Stimulated activated naive CD8-positive, alpha-beta T cell treated with anti-CD3 and anti-CD28 coated beads, Interleukin-15, Interleukin-2, amounts not matched to agents 100 U/mL and 50 U/mL, for 24 hours (primary cell): ENCODE measurements around the gene IL27RA.
A peak's percentile ranks its signal among the peaks of the same experiment; 100 is the strongest.

Source experiments
- ATAC-seq: fragments of 150-1000 bp; cut with Tn5 transposase; one replicate; pipeline ENCODE4 v1.10.0; 2021
- DNase-seq: peaks from one replicate; pipeline ENCODE4 v3.0.0; 2021

IL27RA gene

DNA sequence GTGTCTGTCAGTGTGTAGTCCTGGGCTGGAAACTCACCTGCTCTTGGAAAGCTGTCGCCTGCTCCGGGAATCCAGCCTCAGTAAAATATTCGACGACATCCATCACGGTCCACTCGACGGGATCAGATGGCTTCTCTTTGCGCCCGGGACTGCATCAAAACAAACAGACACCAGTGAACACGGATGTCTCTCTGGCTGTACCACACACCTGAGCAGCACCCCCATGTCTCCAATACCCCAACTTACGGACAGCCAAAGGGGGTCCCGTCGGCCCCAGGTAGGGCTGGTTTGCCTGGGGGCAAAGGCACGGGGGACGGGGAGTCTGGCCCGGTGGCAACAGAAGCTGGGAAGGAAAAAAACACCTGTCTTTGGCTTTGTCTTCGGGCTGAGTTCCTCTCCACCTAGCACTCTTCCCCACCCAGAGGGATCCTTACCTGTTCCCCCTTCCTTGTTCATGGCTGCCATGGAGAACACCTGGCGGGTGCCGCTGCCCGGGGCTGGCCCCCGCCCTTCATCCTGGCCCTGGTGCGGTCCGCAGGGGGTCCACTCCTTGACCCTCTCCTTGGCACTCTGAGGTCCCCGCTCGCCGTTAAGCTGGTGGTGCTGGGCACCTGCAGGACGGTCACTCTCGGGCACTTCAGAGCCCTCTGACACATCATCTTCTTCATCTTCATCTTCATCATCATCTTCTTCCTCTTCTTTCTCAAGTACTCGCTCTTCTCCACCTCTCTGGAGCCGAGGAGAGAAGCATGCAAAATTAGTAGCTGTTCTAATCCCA, 57.3 kb downstream of the IL27RA start:
- no peak for DNase-seq
- no peak for ATAC-seq

DNA sequence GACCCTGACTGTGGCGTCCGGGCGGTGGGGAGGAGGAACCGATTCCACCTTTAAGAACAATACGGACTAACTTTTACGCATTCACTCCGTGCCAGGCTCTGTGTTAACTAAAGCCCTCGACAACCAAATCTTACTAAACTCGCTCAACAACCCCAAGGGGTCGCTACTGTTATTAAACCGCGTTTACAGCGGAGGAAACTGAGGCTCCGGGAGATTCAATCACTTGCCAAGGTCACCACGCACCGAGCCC, 57.8 kb downstream of the IL27RA start:
- DNase-seq (no peak), ATAC-seq (no peak)

DNA sequence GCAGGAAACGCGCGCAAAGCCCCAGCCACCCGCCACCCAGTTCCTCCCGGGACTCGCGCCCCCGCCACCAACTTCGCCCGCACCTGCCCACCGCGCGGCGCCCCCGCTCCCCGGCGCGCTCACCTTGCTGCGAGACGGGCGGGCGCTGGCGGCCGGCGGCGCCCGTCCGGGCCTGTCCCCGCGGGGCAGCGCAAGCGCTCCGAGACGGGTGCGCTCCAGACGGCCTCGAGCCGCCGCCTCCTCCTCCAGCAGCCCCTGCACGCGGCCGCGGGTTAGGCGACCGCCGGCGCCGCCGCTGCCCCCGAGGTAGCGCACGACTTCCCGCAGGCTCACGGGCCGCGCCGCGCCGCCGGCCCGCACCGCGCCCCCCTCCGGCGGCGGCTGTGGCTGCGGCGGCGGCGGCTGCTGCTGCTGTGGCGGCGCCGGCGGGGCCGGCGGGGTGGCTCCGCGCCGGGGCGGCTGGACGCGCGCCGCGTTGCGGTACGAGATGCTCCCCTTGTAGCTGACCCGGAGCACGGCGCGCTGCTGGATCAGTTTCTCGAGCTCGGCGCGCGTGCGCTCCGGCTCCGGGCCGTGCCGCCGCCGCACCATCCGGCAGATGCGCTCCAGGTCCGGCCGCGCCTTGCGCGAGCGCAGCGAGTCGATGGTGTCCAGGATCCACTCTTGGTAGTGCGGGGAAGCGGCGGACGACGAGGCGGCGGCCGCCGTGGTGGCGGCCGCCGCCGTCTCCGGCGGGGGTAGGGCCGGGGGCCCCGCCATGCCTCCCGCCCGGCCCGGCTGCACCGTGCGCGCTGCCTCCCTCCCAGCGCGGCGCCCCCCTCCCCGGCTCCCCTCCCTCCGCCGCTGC, 58.3 kb downstream of the IL27RA start:
- peak; percentile 68 for DNase-seq
- ATAC-seq: peak; percentile 19

DNA sequence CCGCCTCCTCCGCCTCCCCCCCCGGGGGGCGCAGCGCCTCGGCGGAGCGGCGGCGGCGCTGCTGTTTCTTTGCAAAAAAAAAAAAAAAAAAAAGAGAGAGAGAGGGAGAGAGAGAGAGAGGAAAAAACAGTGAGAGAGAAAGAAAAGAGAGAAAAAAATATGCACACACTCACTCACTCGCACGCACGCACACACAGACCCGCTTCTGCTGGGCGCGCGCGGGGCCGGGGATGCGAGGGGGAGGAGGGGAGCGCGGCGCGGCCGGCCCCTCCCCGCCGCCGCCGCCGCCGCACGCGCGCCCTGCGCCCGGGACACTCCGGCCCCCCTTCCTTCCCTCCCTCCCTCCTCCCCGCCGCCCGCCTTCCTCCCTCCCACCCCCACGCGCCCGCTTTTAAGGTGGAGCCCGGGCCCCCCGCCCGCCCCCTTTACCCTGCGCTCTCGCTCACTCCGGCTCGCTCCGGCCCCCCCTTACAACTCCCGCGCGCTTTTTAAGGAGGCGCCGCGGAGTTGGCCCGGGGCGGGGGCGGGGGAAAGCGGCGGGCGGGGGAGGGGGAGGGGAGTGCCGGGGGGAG, 59.0 kb downstream of the IL27RA start, which contains the start of gene SAMD1:
SAMD1 (minus strand) TSS at position 243 of the 572 bp plus-strand sequence.
- ATAC-seq: peak; percentile 51
- DNase-seq: peak; percentile 84

DNA sequence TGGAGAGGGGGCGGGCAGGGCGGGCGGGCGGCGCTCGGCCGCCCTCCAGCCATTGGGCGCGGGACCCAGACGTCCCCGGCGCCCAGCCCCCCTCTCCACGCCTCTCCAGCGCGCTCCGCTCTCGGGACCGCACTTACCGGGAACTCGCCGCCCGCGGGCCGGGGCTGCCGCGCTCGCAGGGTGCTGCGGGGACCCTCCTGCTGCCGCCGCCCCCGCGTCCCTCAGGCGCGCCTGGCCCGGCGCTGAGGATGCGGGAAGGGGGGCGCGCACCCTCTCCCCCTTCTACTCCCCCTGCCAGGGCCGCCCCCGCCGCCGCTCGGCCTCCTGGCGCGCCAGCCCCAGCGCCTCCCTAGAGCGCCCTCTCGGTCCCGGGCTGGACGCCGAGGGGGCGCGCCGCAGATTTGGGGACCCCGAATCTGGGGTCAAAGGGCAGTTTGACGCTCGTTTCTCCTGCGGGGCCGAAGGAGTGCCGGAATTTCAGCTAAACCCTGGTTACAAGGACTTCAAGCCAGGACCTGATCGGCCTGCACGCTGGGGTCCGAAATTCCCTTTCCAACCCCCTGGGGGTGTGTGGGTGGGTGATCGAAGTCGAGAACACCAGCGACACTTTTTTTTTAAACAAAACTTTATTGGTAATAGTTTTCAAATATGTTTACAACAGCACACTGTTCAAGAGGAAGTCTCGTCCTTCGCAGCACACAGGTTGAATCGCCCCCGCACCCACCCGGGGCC, 59.7 kb downstream of the IL27RA start:
- peak; percentile 80 for DNase-seq
- peak; percentile 72 for ATAC-seq

DNA sequence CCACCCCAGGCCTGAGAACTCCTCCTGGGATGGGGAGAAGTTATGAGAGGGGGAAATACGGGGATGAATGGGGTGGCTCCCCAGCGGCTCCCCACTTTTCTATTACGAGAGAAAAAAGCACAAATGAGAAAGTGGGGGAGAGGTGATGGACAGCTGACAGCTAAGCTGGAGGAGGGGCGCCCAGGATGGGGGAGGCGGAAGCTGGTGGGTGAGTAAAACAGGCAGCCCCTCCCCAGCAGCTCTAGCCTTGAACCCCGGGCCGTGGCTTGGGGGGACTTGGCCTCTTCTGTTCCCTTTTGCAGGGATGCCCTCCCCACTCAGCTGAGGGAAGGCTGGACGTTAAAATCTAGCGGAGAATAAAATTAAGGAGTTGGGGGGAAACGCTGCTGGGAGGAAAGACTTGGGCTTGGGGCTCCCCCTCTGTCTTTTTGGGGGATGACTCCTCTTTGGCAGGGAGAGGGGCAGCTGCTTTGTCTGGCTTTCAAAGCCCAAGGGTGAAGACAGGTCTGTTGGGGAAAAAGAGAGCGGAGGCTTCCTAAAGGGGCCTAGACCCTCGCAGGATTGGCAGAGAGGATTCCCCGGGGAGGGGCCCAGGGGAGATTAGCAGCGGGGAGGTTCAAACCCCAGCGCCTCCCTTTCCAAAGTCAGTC, 60.4 kb downstream of the IL27RA start:
- peak; percentile 1 for ATAC-seq
- DNase-seq: peak; percentile 51

DNA sequence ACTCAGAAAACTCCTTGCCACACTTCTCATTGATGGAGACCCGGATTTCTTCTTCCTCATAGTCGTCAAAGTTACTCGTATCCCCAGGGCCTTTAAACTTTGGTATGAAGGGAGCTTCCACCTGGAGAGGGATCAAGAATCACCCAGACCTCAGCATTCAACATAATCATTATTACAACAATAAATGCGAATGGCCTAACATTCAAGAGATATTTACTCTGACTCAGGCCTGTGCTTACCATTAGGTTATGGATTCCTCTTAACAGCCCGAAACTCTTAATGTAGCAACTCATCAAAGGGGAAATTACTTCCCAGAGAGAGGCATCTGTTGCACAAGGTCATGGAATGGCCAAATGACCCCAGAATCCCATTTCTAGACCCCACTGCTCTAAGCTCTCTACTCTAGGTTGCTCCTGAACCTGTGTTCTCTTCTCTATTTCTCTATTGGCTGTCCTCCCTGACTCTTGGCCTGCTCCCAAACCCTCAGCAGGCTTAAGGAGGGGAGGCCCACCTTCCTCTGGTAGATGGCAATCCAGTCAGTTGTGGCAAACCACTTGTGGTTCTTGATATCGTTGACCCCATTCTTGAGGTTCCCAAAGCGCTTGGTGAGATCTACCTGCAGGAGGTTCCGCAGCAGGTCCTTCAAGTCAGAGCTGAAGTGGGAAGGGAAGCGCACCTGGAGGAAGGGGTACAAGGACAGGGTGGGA, 61.7 kb downstream of the IL27RA start:
- DNase-seq (no peak), ATAC-seq (no peak)

DNA sequence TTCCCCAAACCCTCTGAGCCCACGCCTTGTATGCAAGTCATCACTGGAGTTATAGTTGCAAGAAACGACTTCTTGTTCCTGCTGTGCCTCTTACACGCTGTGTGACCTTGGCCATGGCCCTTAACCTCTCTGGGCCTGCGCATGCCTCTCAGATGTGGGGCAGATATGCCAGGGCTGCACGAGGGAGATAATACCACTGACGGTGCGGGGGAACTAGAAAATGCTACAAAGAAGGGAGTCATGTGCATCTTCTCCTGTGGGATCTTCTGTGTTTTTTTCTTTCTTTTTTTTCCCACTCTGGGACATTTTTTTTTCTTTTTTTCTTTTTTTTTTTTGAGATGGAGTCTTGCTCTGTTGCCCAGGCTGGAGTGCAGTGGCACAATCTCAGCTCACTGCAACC, 63.3 kb downstream of the IL27RA start:
- ATAC-seq: no peak
- no peak for DNase-seq

DNA sequence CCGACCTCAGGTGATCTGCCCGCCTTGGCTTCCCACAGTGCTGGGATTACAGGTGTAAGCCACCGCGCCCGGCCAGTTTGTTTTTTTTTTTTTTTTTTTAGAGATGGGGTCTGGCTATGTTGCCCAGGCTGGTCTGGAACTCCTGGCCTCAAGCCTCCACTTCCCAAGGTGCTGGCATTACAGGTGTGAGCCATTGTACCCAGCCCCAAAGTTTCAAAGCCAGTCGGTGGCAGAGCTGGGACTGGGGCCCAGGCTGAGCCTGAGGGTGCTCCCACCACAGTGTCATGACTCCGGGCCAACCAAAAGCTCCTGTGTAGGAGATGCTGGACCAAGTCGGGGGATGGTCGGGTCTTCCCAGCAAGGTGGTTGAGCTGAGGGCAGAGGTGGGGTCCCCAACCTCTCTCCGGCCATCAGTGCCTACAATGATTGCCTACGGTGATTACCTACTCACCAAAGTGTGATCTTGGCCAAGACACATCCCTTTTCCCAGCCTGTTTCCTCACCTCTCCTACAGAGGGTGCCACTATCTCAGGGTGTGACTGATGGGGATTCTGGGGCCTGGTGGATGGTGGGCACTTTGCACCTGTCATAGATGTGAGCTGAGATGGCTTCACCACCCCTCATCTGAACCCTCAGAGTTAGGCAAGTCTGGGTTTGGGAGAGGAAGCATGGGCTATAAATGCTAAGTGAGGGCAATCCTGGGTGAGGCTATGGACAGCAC, 64.9 kb downstream of the IL27RA start:
- ATAC-seq: no peak

DNA sequence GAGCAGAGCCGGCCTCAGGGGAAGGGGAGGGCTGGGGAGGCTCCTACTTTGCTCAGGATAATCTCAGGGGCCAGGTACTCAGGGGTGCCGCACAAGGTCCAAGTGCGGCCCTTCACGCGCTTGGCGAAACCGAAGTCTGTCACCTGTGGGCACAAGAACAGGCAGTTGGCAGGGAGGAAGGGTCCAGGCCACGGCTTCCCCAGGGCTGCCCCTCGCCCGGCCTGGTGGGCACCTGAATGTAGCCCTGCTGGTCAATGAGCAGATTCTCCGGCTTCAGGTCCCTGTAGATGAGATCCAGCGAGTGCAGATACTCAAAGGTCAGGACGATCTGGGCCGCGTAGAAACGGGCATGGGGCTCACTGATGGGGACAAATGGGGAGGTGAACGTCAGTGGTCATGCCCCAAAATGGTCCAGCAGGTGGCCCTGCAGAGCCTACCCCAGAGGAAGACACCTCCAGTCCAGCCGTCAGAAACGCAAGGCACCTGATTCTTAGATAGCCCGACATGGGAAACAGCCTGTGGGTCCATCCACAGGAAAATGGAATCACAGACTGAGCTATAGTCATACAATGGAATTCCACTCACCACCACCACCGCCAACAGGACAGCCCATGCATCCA, 66.1 kb downstream of the IL27RA start:
- DNase-seq: no peak
- no peak for ATAC-seq

More for the DNA sequence above, 64.9 kb downstream of the IL27RA start:
- DNase-seq: no peak

DNA sequence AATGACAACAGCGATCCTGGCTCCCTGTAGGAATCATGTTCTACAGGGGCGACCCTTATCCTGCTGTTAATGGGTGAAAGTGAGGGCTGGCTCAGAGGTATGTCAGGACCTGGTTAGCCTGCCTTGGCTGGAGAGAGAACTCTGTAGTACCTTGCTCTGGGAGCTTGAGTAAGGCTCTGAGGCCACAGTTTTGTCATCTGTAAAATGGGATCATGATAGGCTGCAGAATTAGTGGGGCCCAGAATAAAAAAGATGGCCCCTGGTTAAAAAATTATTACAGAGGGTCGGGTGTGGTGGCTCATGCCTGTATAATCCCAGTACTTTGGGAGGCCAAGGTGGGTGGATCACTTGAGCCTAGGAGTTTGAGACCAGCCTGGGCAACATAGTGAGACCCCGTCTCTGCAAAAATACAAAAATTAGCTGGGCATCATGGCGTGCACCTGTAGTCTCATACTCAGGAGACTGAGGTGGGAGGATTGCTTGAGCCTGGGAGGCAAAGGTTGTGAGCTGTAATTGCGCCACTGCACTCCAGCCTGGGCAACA, 69.5 kb downstream of the IL27RA start:
- DNase-seq (no peak), ATAC-seq (no peak)

DNA sequence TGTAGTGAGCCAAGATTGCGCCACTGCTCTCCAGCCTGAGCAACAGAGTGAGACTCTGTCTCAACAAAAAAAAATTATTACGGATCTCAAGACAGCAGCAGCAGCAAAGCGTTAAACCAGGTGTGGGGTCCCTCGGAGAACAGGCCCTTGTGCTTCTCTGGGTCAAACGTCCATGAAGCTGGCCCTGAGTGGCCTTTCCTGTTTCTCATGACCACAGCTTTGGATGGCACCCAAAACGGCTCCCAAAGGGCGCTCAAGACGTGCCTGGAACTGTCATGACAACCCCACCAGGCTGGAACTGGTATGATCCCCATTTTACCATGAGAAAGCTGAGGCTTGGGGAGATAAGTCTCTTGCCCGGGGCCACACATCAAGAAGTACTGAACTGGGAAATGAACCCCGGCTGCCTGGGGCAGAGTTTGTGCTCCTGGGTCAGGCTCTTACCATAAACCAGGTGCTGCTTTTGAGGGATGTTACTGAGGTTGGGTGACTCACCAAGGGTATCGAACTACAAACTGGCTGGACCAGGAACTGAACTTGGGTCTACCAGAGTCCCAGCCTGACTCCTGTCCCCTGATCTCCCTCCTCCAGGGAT, 70.6 kb downstream of the IL27RA start:
- DNase-seq: no peak
- no peak for ATAC-seq

DNA sequence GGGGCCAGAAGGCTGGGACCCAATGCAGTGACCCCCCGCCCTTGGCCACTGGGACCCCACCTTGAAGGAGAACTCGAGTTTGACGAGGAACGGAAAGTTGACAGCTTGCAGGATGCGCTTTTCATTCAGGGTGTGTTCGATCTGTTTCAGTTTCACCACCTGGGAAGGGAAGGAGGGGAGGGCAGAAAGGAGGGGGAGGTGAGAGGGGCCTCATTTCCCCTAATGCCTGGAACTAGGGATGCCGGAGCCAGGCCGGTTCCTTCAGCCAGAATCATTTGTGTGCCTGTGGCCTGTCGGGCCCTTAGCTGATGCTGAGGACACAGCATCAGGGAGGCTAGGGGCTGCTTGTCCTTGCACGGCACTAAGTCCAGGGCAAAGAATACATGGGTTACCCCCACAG, 71.2 kb downstream of the IL27RA start:
- DNase-seq: no peak
- no peak for ATAC-seq
